CD4-positive, alpha-beta T cell (primary cell): ENCODE results near the gene SLC29A1. TPM values are rescaled to one million over a fixed set of nuclear protein-coding genes. Genes with fewer than 3 reads are reported as not detected.

Experiments
- ATAC-seq: fragments of 200-7000 bp; cut with Tn5 transposase; one replicate; pipeline ENCODE4 v1.10.0; 2022; ENCODE audit warnings: mild to moderate bottlenecking; ENCODE audit not compliant: poor library complexity
- CTCF ChIA-PET: fragments of 350-600 bp; sonication (Branson Sonifier 250); formaldehyde crosslinking; loops from one replicate; lab custom pipeline; 2021; ENCODE audit warnings: antibody characterized with exemption, inconsistent platforms; lab: Charles Lee
- POLR2A ChIA-PET: fragments of 350-600 bp; sonication (Branson Sonifier 250); formaldehyde crosslinking; loops from one replicate; lab custom pipeline; 2021; ENCODE audit warnings: antibody characterized with exemption, inconsistent platforms; lab: Charles Lee
- DNase-seq, 14 experiments: peaks; one replicate each; pipeline ENCODE4 v3.0.0-alpha.2; 2013 to 2020; ENCODE audit warnings: mixed read lengths in 2 of 14
- H3K27ac ChIP-seq, 2 donors: one replicate each; pipeline versions ENCODE4 v1.5.1 to v1.7.0; 2013; ENCODE audit warnings: low read length in 2 of 2, low read depth in 1 of 2, mild to moderate bottlenecking in 1 of 2
- H3K27me3 ChIP-seq, 2 experiments: 1 replicate in 1 of 2; 2 replicates in 1 of 2; pipeline versions ENCODE4 v1.6.1 to v1.7.0; 2013; ENCODE audit warnings: low read length in 2 of 2, control low read depth in 1 of 2, mild to moderate bottlenecking in 1 of 2, moderate library complexity in 1 of 2; ENCODE audit not compliant: insufficient read depth in 2 of 2, control insufficient read depth in 1 of 2
- H3K36me3 ChIP-seq: one replicate; pipeline ENCODE4 v1.6.1; 2013; ENCODE audit warnings: low read length, control low read depth; ENCODE audit not compliant: insufficient read depth
- H3K4me1 ChIP-seq: one replicate; pipeline ENCODE4 v1.6.1; 2013; ENCODE audit warnings: low read length, control low read depth; ENCODE audit not compliant: insufficient read depth
- H3K4me3 ChIP-seq: one replicate; pipeline ENCODE4 v1.5.1; 2013; ENCODE audit warnings: mild to moderate bottlenecking, low read length, moderate library complexity
- H3K9me3 ChIP-seq, 2 experiments: 1 replicate in 1 of 2; 2 replicates in 1 of 2; pipeline versions ENCODE4 v1.6.1 to v1.7.0; 2013; ENCODE audit warnings: low read length in 2 of 2, mild to moderate bottlenecking in 2 of 2, control low read depth in 1 of 2, moderate library complexity in 1 of 2; ENCODE audit not compliant: control insufficient read depth in 1 of 2, insufficient read depth in 1 of 2
- H3K27ac Mint-ChIP-seq: one replicate; pipeline ENCODE4 v1.8.0; 2020; ENCODE audit warnings: mixed read lengths
- H3K27me3 Mint-ChIP-seq: one replicate; pipeline ENCODE4 v1.8.0; 2021; ENCODE audit warnings: mixed read lengths
- H3K36me3 Mint-ChIP-seq: one replicate; pipeline ENCODE4 v1.8.0; 2021; ENCODE audit warnings: low read depth, mixed read lengths
- H3K4me1 Mint-ChIP-seq: one replicate; pipeline ENCODE4 v1.8.0; 2021; ENCODE audit warnings: low read depth, mixed read lengths
- H3K4me3 Mint-ChIP-seq: one replicate; pipeline ENCODE4 v1.8.0; 2020; ENCODE audit warnings: mild to moderate bottlenecking, mixed read lengths
- H3K9me3 Mint-ChIP-seq: one replicate; pipeline ENCODE4 v1.8.0; 2020; ENCODE audit warnings: mixed read lengths
- intact Hi-C, 2 experiments: fragments of 100-400 bp; cut with DNase I in 1 of 2; cut with micrococcal nuclease in 1 of 2; formaldehyde crosslinking; loops; one replicate each; pipeline versions ENCODE4 v1.15.1 to v1.9.0; 2023 to 2025; cut with DNase I, micrococcal nuclease
- total RNA-seq, 174 experiments: library from RNA in 2 of 174; stranded (reverse) in 2 of 174; gene quantifications; one replicate each; pipeline ENCODE4 v1.2.3 and lab custom pipeline; 2021 to 2026
- TF ChIP-seq, protein P1 (sequence below): fragments of 200-600 bp; IDR thresholded peaks from one replicate; pipeline ENCODE4 v1.8.0; 2022; ENCODE audit warnings: antibody characterized with exemption, mild to moderate bottlenecking

The SLC29A1 gene
- total RNA-seq, 2 experiments from 2014 or later, result 0.67 to 1.3 TPM

DNA sequence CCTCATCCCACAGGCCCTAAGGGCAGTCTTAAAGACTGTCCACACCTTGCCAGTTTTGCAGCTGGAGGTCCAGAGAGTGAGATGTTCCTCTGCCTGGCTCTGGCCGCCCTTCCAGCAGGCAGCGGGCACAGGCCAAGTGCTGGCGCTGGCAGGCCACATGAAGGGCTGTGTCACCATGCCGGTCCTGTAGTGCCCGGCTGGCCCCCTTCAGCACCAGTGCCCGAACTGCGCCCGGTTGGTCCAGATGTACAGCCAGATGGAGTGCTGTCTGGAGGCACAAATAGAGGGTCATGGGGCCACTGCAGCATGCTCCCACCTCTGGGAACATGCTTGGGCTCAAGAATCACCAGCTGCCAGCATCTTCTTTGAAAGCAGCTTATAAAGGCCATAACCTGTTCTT, 38.2 kb downstream of the SLC29A1 start:
- intact Hi-C loops, result loop anchor here (5.0 to 10.0 kb wide), 3 partner anchors 167 to 1116 kb away; partner anchors contain the start of genes POLH (in 1 of the 2), SUPT3H (in 1 of the 2) and XPO5 (in 1 of the 2)
- no peak overlapping the region for H3K27ac ChIP-seq
- Mint-ChIP-seq H3K36me3 (peaks cover 49% of the 10 kb centered on the region), H3K9me3 (no peaks in the 10 kb centered on the region), H3K4me3 (no peak overlapping the region), H3K27me3 (no peaks in the 10 kb centered on the region), H3K27ac (peak overlapping the region; percentile 84), H3K4me1 (peaks cover 57% of the 10 kb centered on the region)
- POLR2A ChIA-PET, result interaction anchor here (0.8 to 2.0 kb wide), 5 partner anchors 10 to 632 kb away, joined by 3 to 16 read pairs (median 3); partner anchors contain the start of genes GTPBP2, HSP90AB1 and SLC29A1
- peaks cover 60% of the 10 kb centered on the region for H3K4me1 ChIP-seq
- H3K4me3 ChIP-seq, result no peak overlapping the region
- no peak for ATAC-seq
- DNase-seq, result no peak
- CTCF ChIA-PET, result no interaction called here
- no peaks in the 10 kb centered on the region for H3K27me3 ChIP-seq
- no peaks in the 10 kb centered on the region for H3K9me3 ChIP-seq
- TF ChIP-seq, protein P1, sequence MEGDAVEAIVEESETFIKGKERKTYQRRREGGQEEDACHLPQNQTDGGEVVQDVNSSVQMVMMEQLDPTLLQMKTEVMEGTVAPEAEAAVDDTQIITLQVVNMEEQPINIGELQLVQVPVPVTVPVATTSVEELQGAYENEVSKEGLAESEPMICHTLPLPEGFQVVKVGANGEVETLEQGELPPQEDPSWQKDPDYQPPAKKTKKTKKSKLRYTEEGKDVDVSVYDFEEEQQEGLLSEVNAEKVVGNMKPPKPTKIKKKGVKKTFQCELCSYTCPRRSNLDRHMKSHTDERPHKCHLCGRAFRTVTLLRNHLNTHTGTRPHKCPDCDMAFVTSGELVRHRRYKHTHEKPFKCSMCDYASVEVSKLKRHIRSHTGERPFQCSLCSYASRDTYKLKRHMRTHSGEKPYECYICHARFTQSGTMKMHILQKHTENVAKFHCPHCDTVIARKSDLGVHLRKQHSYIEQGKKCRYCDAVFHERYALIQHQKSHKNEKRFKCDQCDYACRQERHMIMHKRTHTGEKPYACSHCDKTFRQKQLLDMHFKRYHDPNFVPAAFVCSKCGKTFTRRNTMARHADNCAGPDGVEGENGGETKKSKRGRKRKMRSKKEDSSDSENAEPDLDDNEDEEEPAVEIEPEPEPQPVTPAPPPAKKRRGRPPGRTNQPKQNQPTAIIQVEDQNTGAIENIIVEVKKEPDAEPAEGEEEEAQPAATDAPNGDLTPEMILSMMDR, result no peak
- peaks cover 38% of the 10 kb centered on the region for H3K36me3 ChIP-seq

DNA sequence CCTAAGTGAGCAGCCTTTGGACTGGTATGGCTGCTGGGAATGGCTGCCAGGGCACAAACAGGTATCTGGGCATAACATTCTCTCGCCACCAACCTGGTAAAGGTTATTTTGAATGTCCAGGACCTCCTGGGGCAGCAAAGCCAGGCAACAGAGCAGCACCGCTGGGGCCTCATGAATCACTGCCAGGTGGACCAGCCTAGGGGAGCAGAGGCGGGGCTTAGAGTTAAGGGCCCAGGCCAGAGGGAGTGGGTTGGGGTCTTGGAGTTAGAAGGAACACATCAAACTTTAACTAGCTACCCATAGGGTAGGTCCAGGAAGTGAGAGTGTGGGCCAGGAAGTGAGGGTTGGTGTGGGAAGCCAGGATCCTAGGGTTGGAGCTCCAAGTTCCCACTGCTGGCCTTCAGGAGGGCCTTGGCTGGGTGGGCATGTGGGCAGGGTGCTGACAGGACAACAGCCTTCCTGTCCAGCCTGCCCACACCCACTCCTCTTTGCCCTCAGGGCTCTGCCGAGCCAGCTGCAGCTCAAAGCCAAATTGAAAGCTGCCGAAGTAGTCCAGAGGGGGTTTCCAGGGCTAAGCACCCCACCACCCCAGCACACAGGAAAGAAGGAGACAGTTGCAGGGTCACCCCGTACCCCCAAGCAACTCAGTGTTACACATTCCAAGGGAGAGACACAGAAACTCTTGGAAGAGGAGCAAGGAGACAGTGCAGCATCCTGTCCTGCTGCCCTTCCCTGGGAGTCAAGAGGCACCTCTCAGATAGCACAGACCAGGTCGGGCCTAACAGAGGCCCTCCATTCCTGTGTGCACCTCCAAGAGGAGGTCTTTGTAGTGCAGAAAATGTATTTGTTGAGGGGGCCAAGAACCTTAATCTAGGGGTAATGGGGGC, 39.3 kb downstream of the SLC29A1 start:
- Mint-ChIP-seq H3K9me3 (no peaks in the 10 kb centered on the region), H3K27me3 (no peaks in the 10 kb centered on the region), H3K36me3 (peaks cover 47% of the 10 kb centered on the region), H3K4me1 (peaks cover 57% of the 10 kb centered on the region), H3K4me3 (peak overlapping the region; percentile 97), H3K27ac (peak overlapping the region; percentile 84)
- TF ChIP-seq, protein P1, result no peak
- Histone ChIP-seq H3K27ac (peak overlapping the region; percentile 93), H3K27me3 (no peaks in the 10 kb centered on the region), H3K4me3 (peak overlapping the region; percentile 99), H3K36me3 (peaks cover 38% of the 10 kb centered on the region), H3K4me1 (peaks cover 52% of the 10 kb centered on the region), H3K9me3 (no peaks in the 10 kb centered on the region)
- CTCF ChIA-PET, result interaction anchor here (0.7 to 1.7 kb wide), 2 partner anchors 42 to 50 kb away, joined by 3 to 6 read pairs; partner anchors contain the start of gene AARS2
- DNase-seq, result peak in 2 of 14 experiments; percentile 61 to 63
- no peak for ATAC-seq
- POLR2A ChIA-PET, result interaction anchor here (0.9 to 2.0 kb wide), 5 partner anchors 8 to 634 kb away, joined by 3 to 16 read pairs (median 4); partner anchors contain the start of genes GTPBP2, HSP90AB1 and SLC29A1
- intact Hi-C loops, result loop anchor here (5.0 to 10.0 kb wide), 3 partner anchors 168 to 1115 kb away; partner anchors contain the start of genes POLH (in 1 of the 2), SUPT3H (in 1 of the 2) and XPO5 (in 1 of the 2)

DNA sequence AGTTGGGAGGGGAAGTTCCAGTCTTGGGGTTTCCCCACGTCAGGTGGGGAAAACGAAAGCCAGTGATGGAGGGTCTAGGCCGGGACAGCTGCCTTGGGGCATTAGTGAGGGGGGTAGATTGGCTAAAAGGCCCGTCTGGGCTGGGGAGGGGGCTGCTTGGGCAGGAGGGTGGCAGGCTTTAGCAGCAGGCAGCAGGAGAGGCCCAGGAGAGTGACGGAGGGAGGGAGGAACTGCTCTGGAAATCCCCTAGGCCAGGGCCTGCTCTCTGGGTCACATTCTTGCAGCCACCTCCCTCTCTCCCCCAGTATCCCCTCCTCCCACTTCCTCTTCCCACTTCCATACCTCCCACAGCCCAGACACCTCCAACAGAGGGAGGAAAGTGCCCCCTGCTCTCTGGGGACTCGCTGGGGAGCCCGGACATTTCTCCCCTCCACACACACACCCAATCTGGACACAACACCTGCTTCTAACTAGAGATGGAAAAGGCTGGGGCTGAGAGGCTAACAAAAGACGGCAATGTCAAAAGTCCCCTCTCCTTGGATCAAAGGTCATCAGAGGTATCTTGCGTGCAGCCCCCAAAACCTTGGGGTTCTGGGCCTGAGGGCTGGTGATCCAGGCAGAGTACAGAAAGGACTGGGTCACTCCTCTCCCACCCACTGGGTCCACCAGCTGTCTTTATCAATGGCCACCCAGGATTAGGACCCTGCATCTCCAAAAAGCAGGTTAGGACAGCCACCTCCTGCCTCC, 40.1 kb downstream of the SLC29A1 start:
- ChIA-PET CTCF (interaction anchor here (1.5 to 1.7 kb wide), 2 partner anchors 16 to 49 kb away, joined by 6 to 9 read pairs; partner anchors contain the start of genes AARS2 and HSP90AB1), POLR2A (interaction anchor here (1.0 to 2.0 kb wide), 5 partner anchors 9 to 124 kb away, joined by 3 to 35 read pairs (median 7); partner anchors contain the start of genes CDC5L and HSP90AB1)
- peak; percentile 3 for ATAC-seq
- Mint-ChIP-seq H3K36me3 (peaks cover 38% of the 10 kb centered on the region), H3K9me3 (no peaks in the 10 kb centered on the region), H3K27ac (peak overlapping the region; percentile 84), H3K4me1 (peaks cover 53% of the 10 kb centered on the region), H3K4me3 (peak overlapping the region; percentile 97), H3K27me3 (peaks cover 6% of the 10 kb centered on the region)
- Histone ChIP-seq H3K4me3 (peak overlapping the region; percentile 99), H3K9me3 (no peaks in the 10 kb centered on the region), H3K4me1 (peaks cover 47% of the 10 kb centered on the region), H3K36me3 (peaks cover 37% of the 10 kb centered on the region), H3K27me3 (peaks cover 4 to 5% of the 10 kb centered on the region in 2 experiments), H3K27ac (peak overlapping the region; percentile 93)
- DNase-seq, result peak in 5 of 14 experiments; percentile 22 to 82 (median 64)
- TF ChIP-seq, protein P1, result no peak
- intact Hi-C loops, result loop anchor here (2.0 to 10.0 kb wide), 4 partner anchors 17 to 1114 kb away; partner anchors contain the start of genes HSP90AB1 (in 1 of the 2), POLH (in 1 of the 2), SUPT3H (in 1 of the 2) and XPO5 (in 1 of the 2)
